GM08714 (cell line): ENCODE results near the gene SBNO1.
"Not testable (repeated sequence)": the region's sequence is repeated elsewhere in the genome, so short reads cannot be mapped to it uniquely, and the experiment has no call there.

ENCODE experiments used
- H3K4me3 ChIP-seq: fragments of 200-500 bp; sonication (Bioruptor generic); 2 replicates; pipeline ENCODE4 v1.5.1; 2014; ENCODE audit warnings: mild to moderate bottlenecking, low read length, inconsistent platforms
- ZNF274 ChIP-seq: IDR thresholded peaks from 2 replicates; pipeline ENCODE4 v1.6.1; 2012; ENCODE audit warnings: mild to moderate bottlenecking, low read depth, low read length

Gene SBNO1

DNA sequence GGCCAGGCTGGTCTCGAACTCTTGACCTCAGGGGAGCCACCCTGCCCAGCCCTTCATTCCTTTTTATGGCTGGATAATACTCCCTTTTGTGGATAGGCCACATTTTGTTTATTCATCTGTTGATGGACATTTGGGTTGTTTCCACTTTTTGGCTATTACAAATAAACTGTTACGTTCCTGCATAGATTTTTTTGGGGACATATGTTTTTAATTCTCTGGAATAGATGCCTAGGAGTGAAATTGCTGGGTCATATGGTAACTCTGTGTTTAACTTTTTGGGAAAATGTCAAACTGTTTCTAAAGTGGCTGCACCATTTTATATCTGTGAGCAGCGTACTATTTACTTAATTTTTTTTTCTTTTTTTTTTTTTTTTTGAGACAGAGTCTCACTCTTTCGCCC, 29.1 kb upstream of the SBNO1 start:
- no peak for TF ChIP-seq ZNF274
- H3K4me3 ChIP-seq, result no peak overlapping the region

DNA sequence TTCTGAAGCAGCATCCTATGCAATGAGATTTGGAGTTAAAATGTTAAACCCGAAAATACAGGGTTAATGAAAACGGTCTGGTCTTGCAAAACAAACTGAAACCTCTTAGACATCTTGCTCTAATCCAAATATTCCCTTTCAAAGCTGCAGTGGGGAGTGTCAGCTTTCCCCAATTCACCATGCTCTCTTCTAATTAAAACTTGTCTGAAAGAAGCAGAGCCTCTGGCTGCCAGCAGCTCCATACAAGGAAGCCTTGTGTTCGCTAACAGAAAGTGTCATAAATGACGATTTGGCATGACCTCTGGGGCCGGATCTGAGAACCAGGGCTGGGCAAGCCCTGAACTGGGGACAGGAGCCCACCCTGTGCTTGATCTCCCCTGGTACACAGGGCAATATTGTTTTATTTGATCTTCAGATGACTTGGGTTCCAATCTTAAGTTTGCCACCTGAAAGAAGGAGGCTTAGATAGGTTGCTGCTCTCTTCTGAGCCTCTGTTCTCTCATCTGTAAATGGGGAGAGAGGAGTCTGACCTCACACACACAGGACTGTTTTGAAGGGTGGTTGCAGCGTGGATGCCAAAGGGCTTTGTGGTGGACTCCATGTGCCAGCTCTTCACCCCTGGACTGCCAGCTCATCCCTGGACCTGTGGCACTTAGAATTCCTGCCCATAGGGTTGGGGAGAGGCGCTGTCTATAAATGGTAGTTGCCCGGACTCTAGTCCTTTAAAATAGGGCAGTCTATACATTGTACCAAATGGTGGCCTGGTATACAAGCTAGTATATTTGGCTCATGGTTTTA, 27.1 kb upstream of the SBNO1 start:
- H3K4me3 ChIP-seq, result no peak overlapping the region
- TF ChIP-seq ZNF274, result no peak

DNA sequence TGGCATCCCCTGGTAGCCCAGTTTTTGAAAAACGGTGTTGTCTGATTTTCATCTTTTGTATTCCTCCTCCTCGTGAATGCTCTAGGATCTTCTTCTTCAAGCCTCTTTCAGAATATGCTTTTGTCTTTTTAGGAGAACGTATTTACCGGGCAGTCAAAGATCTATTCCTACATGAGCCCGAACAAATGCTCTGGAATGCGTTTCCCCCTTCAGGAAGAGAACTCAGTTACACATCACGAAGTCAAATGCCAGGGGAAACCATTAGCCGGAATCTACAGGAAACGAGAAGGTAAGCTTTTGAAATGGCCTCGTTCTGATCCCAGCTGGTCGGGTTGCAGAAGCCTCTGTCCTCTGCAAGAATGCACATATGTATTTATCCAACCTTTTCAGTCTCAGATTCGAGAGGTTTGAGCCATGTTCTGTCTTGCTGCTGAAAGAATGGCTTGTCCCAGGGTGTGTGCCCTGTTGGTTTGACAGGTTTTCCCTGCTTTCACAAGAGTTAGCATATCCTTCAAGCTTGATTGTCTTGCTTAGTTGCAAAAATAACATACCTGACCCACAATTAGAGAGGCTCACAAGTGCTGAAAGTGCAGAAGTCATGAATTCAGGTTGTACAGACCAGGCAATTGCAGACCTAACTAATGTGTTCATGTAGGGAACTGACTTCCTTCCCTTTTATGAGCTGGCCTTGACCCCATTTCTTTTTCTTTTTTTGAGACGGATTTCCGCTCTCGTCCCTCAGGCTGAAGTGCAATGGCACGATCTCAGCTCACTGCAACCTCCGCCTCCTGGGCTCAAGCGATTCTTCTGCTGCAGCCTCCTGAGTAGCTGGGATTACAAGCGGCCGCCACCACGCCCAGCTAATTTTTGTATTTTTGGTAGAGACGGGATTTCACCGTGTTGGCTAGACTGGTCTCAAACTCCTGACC, 26.1 kb upstream of the SBNO1 start:
- H3K4me3 ChIP-seq, result peak overlapping the region; percentile 87; the same call in 1 of the 2 replicates

DNA sequence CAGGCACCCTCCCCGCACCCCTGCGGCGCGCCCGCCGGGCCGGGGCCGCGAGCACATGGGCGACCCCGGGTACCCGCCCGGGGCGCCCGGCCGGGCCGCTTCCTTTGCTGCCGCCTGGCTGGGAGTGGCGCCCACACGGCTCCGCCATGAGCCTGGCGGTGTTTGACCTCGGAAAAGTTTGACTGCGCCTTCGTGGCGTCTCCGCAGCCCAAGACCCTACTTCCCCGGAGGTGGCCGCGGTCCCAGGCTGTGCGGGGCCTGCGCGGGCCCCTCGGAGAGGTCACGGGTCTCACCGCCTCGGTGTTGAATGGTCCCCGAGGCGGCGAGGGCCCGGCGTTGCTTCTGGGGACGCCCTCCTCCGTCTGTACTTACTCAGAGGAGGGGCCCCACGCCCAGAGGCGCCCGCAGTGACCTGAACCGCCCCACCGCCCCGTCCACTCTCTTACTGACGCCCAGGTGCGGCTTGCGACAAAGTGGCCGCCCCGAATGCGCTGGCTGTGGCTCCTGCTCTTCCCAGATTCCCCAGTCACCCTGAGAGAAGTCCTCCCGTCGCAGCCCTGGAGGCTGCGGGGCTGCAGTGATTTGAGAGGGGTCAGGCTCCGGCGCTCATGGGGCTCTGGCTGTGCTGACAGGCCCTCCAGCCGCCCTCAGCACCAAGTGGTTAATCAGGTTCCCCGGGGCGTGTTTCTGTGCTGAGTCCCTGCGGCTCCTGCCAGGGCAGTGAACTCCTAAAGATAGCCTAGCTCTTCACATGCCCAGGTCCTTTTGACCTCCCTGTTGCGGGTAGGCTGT, 25.1 kb upstream of the SBNO1 start:
- peak overlapping the region; percentile 87 for H3K4me3 ChIP-seq
- TF ChIP-seq ZNF274, result no peak

More for the DNA sequence above, 26.1 kb upstream of the SBNO1 start:
- TF ChIP-seq ZNF274, result no peak

DNA sequence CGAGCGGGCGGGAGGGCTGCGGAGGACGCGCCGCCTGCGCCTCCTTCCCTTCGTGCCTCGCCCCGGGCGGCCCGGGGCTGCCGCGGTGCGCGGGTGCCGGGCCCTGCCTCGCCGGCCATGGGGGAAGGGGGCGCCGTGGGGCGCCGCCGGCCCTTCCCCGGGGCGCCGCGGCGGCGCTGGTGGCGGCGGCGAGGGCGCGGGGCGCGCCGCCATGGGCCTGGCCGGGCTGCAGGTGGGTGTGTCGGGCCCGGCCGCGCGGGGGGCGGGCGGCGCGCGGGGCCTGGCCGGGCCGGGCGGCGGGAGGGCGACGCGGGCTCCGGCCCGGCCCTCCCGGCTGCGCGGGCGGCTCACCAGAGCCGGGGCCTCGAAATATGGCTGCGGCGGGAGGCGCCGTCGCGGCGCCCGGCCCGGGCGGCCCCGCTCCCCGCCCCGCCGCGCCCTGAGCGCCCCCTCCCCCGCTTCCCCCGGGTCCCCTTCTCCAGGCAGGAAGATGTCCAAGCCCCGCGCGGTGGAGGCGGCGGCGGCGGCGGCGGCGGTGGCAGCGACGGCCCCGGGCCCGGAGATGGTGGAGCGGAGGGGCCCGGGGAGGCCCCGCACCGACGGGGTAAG, 24.4 kb upstream of the SBNO1 start:
- H3K4me3 ChIP-seq, result peak overlapping the region; percentile 87; the same call in 1 of the 2 replicates
- TF ChIP-seq ZNF274, result no peak

DNA sequence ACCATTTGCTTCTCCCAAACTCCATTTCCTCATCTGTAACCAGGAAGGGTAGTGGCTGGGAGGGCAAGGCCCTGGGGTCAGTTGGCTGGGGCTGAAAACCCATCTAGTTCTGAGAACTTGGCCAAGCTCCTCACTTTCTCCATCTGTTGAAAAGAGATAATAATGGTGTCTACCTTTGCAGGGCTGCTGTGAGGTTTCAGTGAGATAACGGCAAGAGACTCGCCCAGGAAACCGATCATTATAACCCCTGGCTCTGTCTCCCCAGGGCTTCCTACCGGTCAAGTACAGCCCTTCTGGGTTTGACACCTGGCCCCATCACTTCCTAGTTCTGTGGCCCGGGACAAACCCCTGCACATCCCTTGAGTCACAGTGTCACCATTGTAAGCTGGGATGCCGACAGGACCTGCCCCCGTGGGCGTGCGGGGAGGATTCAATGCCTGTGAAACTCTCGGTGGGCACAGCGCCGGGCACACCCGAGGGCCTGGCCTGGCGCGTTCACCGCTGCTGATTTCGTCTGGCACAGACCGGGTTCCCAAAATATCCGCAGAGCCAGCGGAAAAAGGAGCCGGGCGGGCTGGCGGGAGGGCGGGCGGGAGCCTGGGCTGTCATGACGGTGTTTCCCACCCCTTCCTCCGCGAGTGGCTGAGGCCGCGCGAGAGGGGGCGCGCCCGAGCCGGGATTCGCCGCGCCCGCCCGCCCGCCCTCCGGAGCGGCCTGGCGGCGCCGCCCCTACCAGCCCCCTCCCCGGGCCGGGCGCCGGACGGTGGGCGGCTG, 23.7 kb upstream of the SBNO1 start:
- H3K4me3 ChIP-seq, result peak overlapping the region; percentile 55; the same call in 1 of the 2 replicates
- TF ChIP-seq ZNF274, result no peak

DNA sequence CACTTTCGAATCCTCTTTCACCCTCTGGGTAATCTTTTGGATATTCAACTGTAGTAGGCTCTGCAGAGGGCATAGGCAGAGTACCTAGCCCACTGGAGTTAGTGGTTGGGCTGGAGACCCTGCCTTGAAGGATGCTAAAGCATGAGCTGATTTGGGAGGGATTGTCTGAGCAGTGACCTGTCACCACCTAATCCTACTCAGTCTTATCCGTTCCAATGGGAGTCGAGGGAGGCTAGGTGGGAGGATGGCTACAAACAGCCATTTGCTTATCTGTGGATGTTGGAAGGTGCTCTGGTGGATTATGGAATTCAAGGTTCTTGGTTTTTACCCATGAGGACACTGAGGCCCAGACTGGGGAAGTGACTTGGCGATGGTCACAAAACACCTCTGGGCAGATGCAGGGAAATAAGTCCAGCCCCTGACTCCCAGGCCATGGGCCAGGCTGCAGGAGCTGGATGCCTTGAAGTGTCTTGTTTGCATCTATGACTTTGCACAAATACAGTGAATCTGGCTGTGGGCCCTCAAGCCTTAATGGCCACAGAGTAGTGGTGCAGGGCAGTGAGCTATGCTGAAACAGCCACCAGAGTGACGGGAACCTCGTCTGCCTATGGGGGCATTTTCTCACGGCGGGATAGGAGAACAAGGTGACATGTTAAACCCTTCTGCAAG, 23.0 kb upstream of the SBNO1 start:
- H3K4me3 ChIP-seq, result peak overlapping the region; percentile 55; the same call in 1 of the 2 replicates

DNA sequence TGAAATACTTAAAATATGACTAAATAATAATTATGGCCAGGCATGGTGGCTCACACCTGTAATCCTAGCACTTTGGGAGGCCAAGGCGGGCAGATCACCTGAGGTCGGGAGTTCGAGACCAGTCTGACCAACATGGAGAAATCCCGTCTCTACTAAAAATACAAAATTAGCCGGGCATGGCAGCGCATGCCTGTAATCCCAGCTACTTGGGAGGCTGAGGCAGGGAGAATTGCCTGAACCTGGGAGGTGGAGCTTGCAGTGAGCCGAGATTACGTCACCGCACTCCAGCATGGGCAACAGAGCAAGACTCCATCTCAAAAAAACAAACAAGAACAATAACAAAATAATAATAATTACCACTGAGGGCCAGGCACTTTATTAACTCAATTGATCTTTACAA, 20.9 kb upstream of the SBNO1 start:
- not testable (repeated sequence) for H3K4me3 ChIP-seq

More for the DNA sequence above, 23.0 kb upstream of the SBNO1 start:
- TF ChIP-seq ZNF274, result no peak

DNA sequence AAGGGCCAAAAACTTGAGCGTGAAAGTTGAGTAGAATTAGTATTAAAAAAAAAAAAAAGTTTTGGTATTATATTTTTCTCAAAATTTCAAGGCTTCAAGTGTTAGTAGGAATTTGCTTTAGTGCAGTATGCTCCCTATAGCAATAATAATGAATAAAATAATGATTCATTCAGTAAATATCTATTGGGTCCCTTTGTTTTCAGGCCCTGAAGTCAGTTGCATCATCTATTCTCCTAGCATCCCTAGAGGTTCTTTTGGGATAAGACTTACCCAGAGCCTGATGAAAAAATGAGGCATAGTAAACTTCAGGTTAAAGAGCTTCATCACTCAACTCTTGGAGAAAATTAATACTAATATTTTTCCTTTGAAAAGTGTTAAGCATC, 20.3 kb upstream of the SBNO1 start:
- H3K4me3 ChIP-seq, result peak overlapping the region; percentile 90
- TF ChIP-seq ZNF274, result no peak

DNA sequence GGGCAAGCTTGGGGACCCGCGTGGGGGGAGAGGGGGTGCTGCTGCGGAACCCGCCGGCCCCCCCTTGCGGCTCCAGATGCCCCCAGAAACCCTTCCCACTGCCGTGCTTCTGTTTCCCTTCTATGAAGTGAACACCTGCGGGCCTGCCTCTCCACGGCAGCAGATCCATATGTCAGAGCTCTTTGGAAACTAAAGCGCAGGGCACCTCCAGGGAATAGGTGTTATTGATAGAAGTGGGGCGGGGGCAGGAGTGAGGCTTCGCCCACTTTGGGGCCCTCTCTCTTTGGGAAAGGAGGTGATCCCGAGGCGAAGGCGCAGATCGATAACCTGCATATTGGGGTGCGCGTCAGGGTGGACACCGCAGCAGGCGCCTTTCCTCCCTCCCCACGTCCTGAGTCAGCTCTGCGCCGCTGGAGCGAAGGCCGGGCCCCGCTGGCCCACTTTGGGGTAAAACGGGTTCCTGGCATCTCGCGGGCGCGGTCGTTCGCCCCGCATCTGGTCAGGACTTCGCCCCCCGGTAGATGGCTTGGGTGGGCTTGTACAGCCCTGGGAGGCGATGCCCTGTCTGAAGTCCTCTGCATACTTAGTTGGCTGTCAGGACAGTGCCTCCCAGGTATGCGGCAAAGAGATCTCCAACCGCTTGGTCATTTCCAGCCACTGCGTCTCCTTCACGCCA, 19.8 kb upstream of the SBNO1 start:
- H3K4me3 ChIP-seq, result peak overlapping the region; percentile 90
- TF ChIP-seq ZNF274, result no peak

DNA sequence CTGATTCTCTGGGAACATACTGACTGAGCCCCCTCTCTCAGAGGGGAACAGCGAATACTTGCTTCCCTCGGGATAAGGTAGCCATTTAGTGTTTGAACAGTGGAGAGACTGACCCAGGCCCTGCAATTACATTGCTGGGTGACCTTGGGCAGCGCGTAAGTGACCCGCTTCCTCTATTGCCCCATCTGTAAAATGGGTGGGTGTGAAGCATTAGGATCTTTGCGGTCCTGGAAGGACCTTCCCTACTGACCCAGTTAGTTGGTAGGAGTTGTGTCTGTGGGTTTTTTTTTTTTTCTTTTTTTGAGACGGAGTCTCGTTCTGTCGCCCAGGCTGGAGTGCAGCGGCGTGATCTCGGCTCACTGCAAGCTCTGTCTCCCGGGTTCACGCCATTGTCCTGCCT, 18.0 kb upstream of the SBNO1 start:
- no peak for TF ChIP-seq ZNF274
- H3K4me3 ChIP-seq, result no peak overlapping the region; the same call in 1 of the 2 replicates

DNA sequence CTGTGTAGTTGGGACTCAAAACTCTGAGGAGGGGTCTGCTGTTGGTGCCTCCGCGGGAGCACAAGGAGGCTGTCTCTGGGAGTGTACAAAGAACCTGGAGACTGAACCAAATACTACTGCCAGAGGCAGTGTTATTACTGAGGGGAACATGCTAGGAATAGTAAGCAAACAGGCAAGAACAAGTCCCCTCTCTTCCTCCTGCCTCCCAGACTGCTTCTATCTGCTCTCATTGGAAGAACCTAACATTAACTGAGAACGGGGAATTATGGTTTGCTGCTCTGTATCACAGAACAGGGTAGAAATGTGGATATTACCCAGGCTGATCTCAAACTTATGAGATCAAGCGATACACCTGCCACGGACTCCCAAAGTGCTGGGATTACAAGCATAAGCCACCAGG, 14.7 kb upstream of the SBNO1 start:
- H3K4me3 ChIP-seq, result no peak overlapping the region

DNA sequence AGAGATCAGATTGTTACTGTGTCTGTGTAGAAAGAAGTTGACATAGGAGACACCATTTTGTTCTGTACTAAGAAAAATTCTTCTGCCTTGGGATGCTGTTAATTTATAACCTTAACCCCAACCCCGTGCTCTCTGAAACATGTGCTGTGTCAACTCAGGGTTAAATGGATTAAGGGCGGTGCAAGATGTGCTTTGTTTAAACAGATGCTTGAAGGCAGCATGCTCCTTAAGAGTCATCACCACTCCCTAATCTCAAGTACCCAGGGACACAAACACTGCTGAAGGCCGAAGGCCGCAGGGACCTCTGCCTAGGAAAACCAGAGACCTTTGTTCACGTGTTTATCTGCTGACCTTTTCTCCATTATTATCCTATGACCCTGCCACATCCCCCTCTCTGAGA, 7.8 kb upstream of the SBNO1 start:
- H3K4me3 ChIP-seq, result not testable (repeated sequence)

More for the DNA sequence above, 14.7 kb upstream of the SBNO1 start:
- no peak for TF ChIP-seq ZNF274

DNA sequence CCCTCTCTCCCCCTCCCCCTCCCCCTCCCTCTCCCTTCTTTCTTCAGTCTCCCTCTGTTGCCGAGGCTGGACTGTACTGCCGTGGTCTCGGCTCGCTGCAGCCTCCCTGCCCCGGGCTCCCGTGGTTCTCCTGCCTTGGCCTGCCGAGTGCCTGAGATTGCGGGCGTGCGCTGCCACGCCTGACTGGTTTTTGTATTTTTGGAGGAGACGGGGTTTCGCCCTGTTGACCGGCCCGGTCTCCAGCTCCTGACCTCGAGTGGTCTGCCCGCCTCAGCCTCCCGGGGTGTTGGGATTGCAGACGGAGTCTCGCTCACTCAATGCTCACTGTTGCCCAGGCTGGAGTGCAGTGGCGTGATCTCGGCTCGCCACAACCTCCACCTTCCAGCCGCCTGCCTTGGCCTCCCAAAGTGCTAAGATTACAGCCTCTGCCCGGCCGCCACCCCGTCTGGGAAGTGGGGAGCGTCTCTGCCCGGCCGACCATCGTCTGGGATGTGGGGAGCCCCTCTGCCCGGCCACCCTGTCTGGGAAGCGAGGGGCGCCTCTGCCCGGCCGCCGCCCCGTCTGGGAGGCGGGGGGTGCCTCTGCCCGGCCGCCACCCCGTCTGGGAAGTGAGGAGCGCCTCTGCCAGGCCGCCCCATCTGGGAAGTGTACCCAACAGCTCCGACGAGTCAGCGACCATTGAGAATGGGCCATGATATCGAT, 7.2 kb upstream of the SBNO1 start:
- not testable (repeated sequence) for H3K4me3 ChIP-seq
